NCI-H1105 treated with DMSO at 0.1 percent for 48 hours (cell line): ENCODE results near the gene SOS1.
"Not testable (repeated sequence)": the region's sequence is repeated elsewhere in the genome, so short reads cannot be mapped to it uniquely, and the experiment has no call there.

Experiments used
- DNase-seq: peaks from one replicate; lab custom pipeline; 2025; lab: John Stamatoyannopoulos, UW

The SOS1 gene

DNA sequence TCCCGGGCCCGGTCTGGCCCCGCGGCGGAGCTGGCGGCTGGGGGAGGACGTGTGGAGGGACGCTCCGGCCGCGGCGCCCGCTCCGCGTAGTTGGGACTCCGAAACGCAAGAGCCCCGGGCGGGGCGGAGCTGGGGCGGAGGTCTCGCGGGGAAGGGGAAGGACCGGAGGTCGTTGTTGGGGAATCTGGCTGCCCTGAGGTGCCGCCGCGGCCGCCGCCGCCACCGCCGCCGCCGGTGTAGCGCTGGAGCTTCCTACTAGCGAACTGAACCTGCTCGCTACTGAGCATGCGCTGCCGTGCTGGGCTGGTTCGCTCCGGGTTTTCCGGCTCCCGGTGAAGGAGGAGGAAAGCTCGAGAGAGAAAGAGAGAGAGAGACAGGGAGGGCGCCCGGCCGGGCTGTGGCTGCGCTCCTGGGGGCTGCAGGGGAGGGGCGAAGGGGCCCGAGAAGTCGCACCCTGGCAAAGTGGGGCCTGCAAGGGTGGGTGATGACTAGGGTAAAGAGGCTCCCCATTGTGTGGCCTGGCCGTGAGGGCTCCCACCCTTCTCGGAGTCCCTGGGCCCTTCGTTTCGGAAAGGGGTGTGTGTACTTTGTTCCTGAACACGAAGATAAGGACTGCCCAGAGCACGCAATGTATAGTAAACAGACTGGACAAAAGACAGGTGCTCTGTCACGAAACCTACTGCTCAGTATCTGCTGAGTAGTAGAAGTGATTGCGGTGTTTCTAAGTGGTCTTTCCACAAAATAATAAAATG lies at the start of gene SOS1:
SOS1 (minus strand) TSS at position 281 of the 752 bp plus-strand sequence. CDS start 629 bp downstream, outside the sequence.
- DNase-seq, result peak; percentile 90

DNA sequence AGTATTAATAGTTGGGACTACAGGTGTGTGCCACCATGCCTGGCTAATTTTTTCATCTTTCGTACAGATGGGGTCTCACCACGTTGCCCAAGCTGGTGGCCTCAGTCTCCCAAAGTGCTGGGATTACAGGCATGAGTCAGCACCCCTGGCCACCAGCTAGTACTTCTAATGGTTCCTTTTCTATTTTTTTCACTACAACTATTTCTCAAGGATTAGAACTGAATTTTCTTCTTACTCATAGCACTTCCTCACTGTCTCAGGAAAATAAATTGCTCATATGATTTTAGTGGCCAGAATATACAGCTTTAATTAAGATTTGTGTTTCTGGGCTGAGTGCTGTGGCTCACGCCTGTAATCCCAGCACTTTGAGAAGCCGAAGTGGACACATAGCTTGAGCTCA lies 43.2 kb upstream of the SOS1 start:
- no peak for DNase-seq

DNA sequence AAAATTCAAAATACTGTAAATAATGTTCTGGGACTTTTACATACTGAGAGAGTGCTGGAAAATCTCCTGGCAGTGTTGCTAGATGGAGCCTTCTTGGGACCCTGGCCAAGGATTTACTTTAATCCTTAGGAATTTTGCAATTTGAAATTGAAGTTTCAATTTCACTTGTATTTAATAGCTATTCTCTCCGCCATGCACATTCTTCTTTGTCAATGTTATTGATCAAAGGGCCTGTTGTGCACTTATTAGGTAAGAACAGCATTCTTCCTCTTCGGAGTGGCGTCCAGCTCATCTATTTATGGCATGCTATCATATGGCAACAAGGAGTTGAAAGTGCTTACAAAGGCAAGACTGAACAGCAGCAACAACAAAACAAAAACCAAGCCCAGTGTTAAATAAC lies 40.1 kb upstream of the SOS1 start:
- no peak for DNase-seq

DNA sequence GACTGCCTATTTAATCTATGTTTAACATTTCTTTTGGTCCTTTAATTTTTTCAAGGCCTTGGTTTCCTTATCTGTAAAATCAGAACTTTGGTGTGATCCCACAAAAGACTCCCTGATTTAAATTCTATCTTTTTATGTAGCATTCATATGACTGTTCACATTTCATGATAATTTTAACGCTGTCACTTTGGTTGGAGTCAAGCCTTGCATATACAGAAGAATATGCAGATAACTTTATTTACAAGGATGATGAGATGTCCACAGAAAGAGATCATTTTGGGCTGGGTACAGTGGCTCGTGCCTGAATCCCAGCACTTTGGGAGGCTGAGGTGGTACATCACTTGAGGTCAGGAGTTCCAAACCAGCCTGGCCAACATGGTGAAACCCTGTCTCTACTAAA lies 38.4 kb upstream of the SOS1 start:
- DNase-seq, result no peak

DNA sequence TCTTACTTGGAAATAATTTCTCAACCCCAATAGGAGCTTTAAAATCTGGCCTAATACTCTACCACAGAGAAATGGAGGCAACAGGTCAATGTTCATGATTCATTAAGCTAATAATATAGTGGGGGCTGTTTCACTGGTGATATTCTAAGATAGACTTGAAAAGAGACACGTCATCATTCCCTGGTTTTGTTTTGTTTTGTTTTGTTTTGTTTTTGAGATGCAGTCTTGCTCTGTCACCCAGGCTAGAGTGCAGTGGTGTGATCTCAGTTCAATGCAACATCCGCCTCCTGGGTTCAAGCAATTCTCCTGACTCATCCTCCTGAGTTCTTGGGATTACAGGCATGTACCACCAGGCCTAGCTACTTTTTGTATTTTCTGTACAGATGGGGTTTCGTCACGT lies 37.5 kb upstream of the SOS1 start:
- no peak for DNase-seq

DNA sequence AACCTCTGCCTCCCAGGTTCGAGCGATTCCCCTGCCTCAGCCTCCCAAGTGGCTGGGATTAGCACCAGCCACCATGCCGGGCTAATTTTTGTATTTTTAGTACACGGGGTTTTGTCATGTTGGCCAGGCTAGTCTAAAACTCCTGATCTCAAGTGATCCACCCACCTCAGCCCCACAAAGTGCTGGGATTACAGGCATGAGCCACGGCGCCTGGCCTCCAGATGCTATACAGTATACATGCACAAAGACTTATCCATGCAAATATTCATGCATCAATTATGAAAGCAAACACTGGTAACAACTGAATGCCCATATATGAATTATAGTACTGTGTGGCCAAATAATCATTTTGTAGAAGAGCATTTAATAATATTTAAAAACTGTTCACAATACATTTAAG lies 36.0 kb upstream of the SOS1 start:
- no peak for DNase-seq

DNA sequence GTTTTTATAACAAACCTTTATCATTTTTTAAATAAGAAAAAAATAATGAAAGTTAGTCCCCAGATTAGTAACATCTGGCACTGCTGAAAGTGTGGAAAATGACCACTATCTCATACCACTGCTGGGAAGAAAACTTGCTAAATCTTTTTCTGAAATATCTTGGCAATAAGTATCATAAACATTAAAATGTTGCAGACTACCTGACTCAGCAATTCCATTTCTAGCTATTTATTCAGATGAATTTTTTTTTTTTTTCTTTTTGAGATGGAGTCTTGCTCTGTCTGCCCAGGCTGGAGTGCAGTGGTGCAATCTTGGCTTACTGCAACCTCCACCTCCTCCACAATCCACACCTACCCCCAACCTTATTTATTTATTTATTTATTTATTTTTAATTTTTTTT lies 35.3 kb upstream of the SOS1 start:
- no peak for DNase-seq

DNA sequence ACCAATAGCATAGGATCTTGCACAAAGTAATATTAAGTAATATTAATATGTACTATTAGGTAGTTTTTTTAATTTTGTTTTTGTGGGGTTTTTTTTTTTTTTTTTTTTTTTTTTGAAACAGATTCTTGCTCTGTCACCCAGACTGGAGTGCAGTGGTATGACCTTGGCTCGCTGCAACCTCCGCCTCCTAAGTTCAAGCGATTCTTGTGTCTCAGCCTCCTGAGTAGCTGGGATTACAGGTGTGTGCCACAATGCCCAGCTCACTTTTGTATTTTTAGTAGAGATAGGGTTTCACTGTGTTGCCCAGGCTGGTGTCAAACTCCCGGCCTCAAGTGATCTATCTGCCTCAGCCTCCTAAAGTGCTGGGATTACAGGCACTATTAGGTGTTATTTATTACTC lies 34.7 kb upstream of the SOS1 start:
- DNase-seq, result not testable (repeated sequence)

DNA sequence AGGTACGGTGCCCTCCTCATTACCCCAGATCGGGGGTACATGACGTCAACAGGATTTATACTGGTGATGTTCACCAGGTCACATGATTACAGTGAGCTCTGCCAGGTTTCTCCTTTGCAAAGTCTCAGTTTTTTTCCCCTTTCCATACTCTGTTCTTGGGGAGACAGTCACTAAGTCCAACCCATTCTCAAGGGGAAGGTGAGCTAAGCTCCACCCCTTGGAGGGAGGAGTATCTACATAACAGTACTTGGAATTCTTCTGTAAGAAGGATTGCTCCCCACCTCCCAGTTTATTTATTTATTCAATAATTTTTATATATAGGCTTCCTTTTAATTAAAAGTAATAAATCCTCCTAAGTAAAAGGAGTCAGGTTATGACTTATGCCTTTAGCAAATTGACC lies 34.1 kb upstream of the SOS1 start:
- no peak for DNase-seq

DNA sequence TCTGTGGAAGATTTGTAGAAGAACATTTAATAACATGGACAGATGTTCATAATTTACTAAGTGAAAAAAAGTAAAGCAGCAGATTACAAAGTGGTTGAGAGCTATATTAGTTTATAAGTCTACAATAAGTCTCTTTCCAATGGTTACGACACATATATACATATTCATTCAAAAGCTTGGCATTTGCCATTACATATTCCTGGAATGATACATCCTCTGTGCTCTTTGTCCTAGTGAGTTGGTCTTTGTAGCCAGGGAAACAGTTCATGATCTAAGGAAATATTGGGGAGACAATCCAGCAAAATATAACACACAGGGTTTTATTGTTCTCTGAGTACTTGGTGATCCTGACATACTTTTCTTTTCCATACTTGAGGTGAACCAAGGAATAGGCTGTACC lies 32.5 kb upstream of the SOS1 start:
- DNase-seq, result no peak

DNA sequence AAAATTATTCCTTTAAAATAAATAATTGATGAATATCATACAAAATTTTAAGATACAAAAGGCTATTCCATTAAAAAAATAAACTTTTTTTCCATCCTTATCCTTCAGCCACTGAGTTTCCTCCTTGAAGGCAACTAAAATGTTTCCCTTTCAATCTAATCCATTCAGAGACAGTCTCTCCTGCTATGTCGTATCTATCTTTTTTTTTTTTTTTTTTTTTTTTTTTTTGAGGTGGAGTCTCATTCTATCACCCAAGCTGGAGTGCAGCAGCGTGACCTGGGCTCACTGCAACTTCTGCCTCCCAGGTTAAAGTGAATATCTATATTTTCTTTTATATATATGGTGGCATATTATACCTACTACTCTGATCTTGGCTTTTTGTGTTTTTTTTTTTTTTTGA lies 31.7 kb upstream of the SOS1 start:
- DNase-seq, result no peak

DNA sequence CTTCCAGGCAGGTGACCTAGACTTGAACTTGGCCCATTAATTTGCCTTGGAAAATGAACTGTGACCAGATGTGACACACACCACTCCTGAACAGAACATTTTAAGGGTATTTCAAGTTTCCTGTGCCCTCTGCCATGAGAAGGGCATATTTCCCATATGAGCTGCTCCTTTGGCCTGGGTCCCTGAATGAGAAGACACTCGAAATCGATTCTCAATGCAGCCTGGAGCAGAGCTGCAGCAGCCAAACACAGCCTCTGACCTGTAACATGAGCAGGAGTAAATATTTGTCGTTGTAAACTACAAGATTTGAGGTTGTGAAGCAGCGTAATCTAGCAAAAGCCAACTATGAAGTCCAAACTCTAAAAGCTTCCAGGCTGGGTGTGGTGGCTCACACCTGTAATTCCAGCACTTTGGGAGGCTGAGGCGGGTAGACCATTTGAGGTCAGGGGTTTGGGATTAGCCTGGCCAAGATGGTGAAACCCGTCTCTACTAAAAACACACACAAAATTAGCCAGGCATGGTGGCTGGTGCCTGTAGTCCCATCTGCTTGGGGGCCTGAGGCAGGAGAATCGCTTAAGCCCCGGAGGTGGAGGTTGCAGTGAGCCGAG lies 30.1 kb upstream of the SOS1 start:
- DNase-seq, result no peak

DNA sequence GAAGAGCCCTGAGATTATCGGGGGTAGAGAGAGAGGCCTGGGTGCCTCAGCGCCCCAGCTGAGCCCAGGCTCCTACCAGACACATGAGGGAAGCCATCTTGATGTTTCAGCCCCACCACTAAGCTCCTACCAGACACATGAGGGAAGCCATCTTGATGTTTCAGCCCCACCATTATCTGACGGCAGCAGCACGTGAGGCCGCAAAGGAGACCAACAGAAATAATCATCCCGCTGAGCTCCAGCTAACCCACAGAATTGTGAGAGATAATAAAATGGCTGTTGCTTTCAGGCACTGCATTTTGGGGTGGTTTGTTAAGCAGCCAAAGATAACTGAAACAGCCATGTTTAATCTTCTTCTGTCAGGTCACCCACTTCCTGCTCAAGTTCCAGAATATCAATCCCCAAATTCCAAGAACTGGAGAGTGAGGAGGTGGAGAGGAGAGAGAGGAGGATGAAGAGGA lies 29.3 kb upstream of the SOS1 start:
- no peak for DNase-seq

DNA sequence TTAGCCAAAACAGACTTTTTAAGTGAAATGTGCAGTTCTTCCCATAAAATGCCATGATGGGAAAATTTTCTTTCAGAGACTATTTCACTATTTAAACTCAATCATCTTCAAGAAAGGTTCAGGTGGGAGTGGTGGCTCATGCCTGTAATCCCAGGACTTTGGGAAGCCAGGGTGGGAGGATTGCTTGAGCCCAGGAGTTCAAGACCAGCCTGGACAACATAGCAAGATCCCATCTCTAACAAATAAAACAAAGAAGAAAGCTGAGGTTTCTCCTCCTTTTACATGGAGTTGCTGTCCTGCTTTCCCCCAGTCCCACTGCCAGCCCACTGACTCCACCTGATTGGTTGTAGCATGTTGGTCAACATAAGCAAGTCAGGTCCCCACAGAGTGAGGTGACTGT lies 25.8 kb upstream of the SOS1 start:
- no peak for DNase-seq

DNA sequence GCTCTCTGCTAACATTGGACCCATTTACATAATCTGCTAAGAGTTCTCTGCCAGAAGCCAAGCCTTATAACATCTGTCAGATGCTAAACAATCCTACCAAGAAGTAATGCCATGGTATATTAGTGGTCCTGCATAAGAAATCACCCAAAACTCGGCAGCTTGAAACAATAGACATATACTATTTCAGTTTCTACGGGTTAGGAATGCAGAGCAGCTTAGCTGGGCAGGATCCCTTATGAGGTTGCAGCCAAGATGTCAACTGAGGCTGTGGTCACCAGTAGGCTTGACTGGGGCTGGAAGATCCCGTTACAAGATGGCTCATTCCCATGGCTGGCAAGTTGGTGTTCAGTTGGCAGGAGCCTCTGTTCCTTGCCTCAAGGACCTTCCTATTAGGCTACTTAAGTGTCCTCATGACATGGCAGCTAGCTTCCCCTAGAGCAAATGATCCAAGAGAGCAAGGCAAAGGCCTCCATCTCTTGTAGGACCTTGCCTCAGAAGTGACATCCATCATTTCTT lies 25.1 kb upstream of the SOS1 start:
- DNase-seq, result no peak

DNA sequence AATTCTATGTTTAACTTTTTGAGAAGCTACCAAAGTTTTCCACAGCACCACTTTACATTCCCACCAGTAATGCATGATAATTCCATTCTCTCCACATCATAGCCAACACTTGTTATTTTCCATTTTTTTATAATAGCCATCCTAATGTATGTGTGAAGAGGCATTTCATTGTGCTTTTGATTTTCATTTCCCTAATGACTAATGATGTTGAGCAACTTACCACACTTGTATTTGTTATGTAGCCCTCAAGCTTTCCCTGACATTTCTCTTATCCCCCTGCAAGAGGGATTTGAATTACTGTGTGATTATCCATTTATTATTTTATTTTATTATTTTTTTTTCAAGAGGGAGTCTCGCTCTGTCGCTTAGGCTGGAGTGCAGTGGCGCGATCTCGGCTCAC lies 23.6 kb upstream of the SOS1 start:
- no peak for DNase-seq

DNA sequence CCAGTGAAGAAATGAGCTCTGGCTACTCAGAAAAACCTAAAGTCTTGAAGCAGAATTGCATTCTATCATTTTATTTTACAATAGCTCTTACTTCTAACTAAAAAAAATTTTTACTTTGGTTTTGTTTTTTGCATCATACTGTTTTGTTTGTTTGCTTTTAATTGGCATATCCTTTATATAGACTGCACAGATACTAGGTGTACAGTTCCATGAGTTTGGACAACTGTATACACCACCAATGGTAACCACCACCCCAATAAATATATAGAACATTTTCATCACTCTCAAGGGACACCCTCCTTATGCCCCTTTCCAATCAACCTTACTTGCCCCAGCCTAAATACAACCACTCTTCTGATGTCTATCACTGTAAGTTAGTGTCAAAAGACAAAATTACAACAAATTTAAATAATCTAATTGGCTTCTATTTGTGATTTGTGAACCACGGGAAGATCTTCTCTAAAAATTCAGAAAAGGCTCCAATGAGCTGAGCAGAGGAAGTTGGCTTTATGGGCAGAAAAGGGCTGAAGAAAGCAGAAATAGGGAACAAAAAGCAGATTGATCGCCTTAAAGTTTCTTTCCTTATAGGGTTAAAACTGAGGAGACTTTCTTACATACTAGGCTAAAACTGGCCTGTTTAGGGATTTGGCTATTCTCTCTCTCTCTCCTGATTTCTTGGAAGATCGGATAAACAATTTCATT lies 22.2 kb upstream of the SOS1 start:
- DNase-seq, result no peak

DNA sequence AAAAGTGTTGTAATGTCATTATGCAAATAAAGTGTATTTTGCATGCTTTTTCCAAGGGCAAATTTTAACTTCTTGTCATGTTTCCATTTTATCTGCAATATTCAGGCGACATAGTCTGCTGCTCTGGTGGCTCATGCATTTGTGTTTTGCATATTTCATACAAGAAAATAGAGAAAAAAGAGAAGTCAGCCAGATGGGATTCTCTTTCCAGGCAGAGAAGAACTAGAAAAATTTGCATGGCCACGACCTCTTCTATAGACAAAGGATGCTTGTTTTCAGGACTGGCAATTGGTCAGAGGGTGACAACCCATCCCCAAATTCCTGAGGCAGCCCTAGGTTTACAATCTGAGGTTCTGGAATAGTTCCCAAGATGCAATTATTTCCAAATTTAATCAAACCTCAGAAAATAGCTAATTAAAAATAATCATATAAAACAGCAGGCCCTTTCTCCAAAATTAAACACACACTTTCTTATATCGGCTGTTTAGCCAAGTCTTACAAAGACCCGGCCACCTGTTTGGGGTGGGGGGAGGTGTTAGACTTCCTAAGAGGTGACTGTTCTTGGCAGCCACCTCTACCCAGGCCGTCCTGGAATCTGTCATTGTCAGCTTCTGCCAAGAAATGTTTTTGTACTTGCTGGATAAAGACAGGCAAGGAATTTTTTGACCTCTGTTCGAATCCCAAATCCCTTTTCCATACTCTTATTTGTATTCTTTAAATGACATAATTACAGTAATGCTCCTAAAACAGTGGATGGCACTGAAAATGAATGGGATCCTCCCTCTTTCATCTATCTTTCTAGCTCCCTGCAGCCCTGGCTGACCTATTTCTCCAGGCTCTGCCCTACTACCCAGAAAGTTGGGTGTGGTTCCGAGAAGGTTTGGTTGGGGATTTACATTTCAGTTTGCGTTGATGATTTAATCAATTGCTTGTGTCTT lies 20.8 kb upstream of the SOS1 start:
- no peak for DNase-seq

DNA sequence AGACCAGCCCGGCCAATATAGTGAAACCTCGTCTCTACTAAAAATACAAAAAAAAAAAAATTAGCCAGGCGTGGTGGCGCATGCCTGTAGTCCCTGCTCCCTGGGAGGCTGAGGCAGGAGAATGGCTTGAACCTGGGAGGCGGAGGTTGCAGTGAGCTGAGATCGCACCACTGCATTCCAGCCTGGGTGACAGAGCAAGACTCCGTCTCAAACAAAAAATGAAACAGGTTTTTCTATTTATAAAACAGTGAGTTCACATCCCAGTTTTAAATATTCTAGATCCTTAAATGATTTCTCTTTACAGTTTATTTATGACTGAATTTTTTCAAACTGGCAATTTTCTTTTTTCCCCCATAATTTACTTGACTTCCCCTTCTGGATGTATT lies 20.1 kb upstream of the SOS1 start:
- not testable (repeated sequence) for DNase-seq

DNA sequence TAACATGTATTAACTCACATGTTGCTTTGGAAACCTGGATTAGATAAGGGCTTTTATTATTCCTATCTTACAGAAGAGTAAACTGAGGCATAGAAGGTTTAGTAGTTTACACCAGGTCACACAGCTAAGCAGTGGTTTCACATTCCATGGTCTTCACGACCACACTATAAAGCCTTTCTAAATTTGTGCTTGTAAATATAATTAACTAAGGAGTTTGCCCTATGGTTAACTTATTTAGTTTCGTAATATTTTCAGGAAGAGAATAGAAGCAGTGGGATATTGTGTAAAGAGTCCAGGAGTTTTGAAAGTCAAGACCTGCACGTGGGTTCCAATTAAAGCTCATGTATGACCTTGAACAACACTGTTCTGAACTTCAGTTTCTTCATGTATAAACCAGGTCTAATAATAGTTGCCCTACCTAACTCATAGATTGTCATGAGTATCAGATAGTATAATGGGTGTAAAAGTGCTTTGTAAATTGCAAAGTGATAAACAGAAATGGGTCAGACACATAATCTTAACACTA lies 19.5 kb upstream of the SOS1 start:
- no peak for DNase-seq

DNA sequence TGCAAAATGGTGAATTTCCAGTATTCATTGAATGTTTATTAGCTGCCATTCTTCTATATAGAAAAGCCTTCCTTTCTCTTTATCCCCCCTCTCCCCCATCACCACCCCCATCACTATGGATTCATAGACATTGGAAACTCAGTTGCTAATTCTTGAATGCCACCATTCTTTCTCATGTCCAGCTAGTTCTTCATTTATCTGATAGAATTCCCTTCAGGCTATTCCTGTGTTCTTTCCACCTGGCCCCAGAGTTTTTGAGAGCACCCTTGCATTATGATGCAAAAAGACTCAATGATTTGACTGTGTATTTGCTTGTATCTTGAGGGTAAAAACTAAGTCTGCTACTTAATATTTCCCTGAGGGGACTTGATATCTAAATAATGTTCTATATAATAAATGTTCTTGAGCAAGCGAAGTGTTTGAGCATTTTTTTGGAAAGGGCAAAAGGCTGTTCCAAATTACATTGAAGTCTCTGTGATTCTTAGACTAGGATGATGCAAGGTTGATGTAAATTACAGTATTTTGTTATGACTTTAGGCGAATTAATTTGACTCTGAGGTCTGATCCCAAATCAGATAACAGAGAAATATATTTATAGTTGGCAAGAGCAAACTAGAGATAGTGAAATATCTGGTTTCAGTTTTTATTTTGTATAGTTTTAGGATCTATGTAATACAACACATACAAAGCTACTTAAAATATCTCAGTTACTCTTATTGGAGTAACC lies 18.8 kb upstream of the SOS1 start:
- no peak for DNase-seq
